PC-9 (cell line): ENCODE results near the gene SPATA31D3. TPM values are rescaled to one million over a fixed set of nuclear protein-coding genes. Genes with fewer than 3 reads are reported as not detected.

Source experiments
- BruUV-seq: library from RNA; stranded (reverse); fragments of 400-500 nt; replicated peaks from 2 replicates; lab custom pipeline; 2021; lab: Mats Ljungman, UMichigan
- CTCF ChIA-PET: fragments of 300-600 bp; sonication (Branson Sonifier 250); formaldehyde crosslinking; loops from one replicate; lab custom pipeline; 2022; ENCODE audit warnings: antibody characterized with exemption; lab: Charles Lee
- POLR2A ChIA-PET: fragments of 300-600 bp; sonication (Branson Sonifier 250); formaldehyde crosslinking; loops from one replicate; lab custom pipeline; 2022; ENCODE audit warnings: antibody characterized with exemption; ENCODE audit not compliant: unreplicated experiment; lab: Charles Lee
- DNase-seq, 2 experiments: peaks; one replicate each; pipeline versions ENCODE4 v3.0.0 to v3.0.0-alpha.2; 2015 to 2022; ENCODE audit warnings: mixed read lengths in 1 of 2
- H2AFZ ChIP-seq: fragments of 200-600 bp; sonication (generic); 2 replicates; pipeline ENCODE4 v1.8.1; 2017; ENCODE audit warnings: antibody characterized with exemption
- H3F3A ChIP-seq: fragments of 200-600 bp; sonication (generic); 2 replicates; pipeline ENCODE4 v1.8.1; 2017; ENCODE audit warnings: antibody characterized with exemption, mild to moderate bottlenecking, low read depth; ENCODE audit not compliant: insufficient read depth
- H3K27ac ChIP-seq: fragments of 200-600 bp; sonication (generic); 2 replicates; pipeline ENCODE4 v1.6.1; 2016; ENCODE audit warnings: mixed run types
- H3K27me3 ChIP-seq: fragments of 200-600 bp; sonication (generic); 2 replicates; pipeline ENCODE4 v1.6.1; 2016; ENCODE audit warnings: low read depth, mixed run types; ENCODE audit not compliant: insufficient read depth
- H3K36me3 ChIP-seq: fragments of 200-600 bp; sonication (generic); 2 replicates; pipeline ENCODE4 v1.6.1; 2016; ENCODE audit warnings: low read depth, mixed run types
- H3K4me1 ChIP-seq: fragments of 200-600 bp; sonication (generic); replicated peaks from 2 replicates; pipeline ENCODE4 v1.6.1; 2016; ENCODE audit warnings: mixed run types; ENCODE audit not compliant: insufficient read depth
- H3K4me2 ChIP-seq: fragments of 200-600 bp; sonication (generic); 2 replicates; pipeline ENCODE4 v1.6.1; 2017; ENCODE audit warnings: mixed run types
- H3K4me3 ChIP-seq: fragments of 200-600 bp; sonication (generic); 2 replicates; pipeline ENCODE4 v1.6.1; 2016; ENCODE audit warnings: mixed run types
- H3K79me2 ChIP-seq: fragments of 200-600 bp; sonication (generic); 2 replicates; pipeline ENCODE4 v1.6.1; 2017; ENCODE audit warnings: low read depth, mixed run types
- H3K9me2 ChIP-seq: fragments of 200-600 bp; sonication (generic); 2 replicates; pipeline ENCODE4 v1.8.1; 2017; ENCODE audit warnings: mild to moderate bottlenecking; ENCODE audit not compliant: insufficient read depth
- H3K9me3 ChIP-seq: fragments of 200-600 bp; sonication (generic); 2 replicates; pipeline ENCODE4 v1.8.1; 2016; ENCODE audit warnings: low read depth; ENCODE audit not compliant: insufficient read depth
- H4K20me1 ChIP-seq: fragments of 200-600 bp; sonication (generic); 2 replicates; pipeline ENCODE4 v1.8.1; 2017; ENCODE audit not compliant: insufficient read depth
- CTCF ChIP-seq: fragments of 200-600 bp; sonication (generic); conservative IDR thresholded peaks from 2 replicates; pipeline ENCODE4 v1.6.1; 2017; ENCODE audit warnings: mixed run types, antibody characterized with exemption, mild to moderate bottlenecking, moderate library complexity
- EZH2 ChIP-seq: fragments of 200-600 bp; sonication (generic); IDR thresholded peaks from 2 replicates; pipeline ENCODE4 v1.8.0; 2017; ENCODE audit warnings: antibody characterized with exemption, low read depth
- intact Hi-C: fragments of 100-400 bp; cut with micrococcal nuclease; formaldehyde crosslinking; loops from one replicate; pipeline ENCODE4 v1.10.0; 2022; ENCODE audit not compliant: unreplicated experiment
- total RNA-seq: library from RNA; stranded (reverse); gene quantifications from 2 replicates; pipeline ENCODE4 v1.2.3, GENCODE V29; 2021

SPATA31D3 gene
- total RNA-seq, 1 experiment from 2014 or later = not detected

GRCh38 chr9:81902626-81903025 lies 40.7 kb upstream of the SPATA31D3 start:
- TF ChIP-seq CTCF (no peak), EZH2 (no peak)
- POLR2A ChIA-PET = no interaction called here
- Histone ChIP-seq H3K4me1 (no peaks in the 10 kb centered on the region), H3K27me3 (no peaks in the 10 kb centered on the region), H3K9me2 (no peaks in the 10 kb centered on the region), H4K20me1 (no peaks in the 10 kb centered on the region), H3K4me2 (no peak overlapping the region), H2AFZ (no peak overlapping the region), H3F3A (no peaks in the 10 kb centered on the region), H3K27ac (no peak overlapping the region), H3K4me3 (no peak overlapping the region), H3K9me3 (no peaks in the 10 kb centered on the region), H3K79me2 (no peaks in the 10 kb centered on the region), H3K36me3 (no peaks in the 10 kb centered on the region)
- no peak for DNase-seq
- BruUV-seq = no TSS peak
- CTCF ChIA-PET = no interaction called here
- intact Hi-C loops = no loop called here

GRCh38 chr9:81906671-81907070 lies 36.6 kb upstream of the SPATA31D3 start:
- TF ChIP-seq CTCF (no peak), EZH2 (no peak)
- Histone ChIP-seq H3F3A (no peaks in the 10 kb centered on the region), H3K9me3 (no peaks in the 10 kb centered on the region), H3K4me2 (no peak overlapping the region), H4K20me1 (no peaks in the 10 kb centered on the region), H3K27me3 (no peaks in the 10 kb centered on the region), H3K36me3 (no peaks in the 10 kb centered on the region), H3K4me1 (no peaks in the 10 kb centered on the region), H3K9me2 (no peaks in the 10 kb centered on the region), H3K27ac (no peak overlapping the region), H3K79me2 (no peaks in the 10 kb centered on the region), H3K4me3 (no peak overlapping the region), H2AFZ (0 out of 2 replicates have a peak overlapping the region, but pooled peaks have one; percentile 17)
- CTCF ChIA-PET = no interaction called here
- POLR2A ChIA-PET = no interaction called here
- DNase-seq = peak in 1 of 2 experiments; percentile 37
- no TSS peak for BruUV-seq
- intact Hi-C loops = no loop called here

GRCh38 chr9:81912135-81912534 lies 31.2 kb upstream of the SPATA31D3 start:
- Histone ChIP-seq H3K27ac (no peak overlapping the region), H3K4me1 (no peaks in the 10 kb centered on the region), H3K9me3 (no peaks in the 10 kb centered on the region), H3K4me3 (no peak overlapping the region), H2AFZ (no peak overlapping the region), H3K9me2 (no peaks in the 10 kb centered on the region), H3K36me3 (no peaks in the 10 kb centered on the region), H3K4me2 (no peak overlapping the region), H3F3A (no peaks in the 10 kb centered on the region), H4K20me1 (no peaks in the 10 kb centered on the region), H3K79me2 (no peaks in the 10 kb centered on the region), H3K27me3 (no peaks in the 10 kb centered on the region)
- CTCF ChIA-PET = no interaction called here
- TF ChIP-seq EZH2 (no peak), CTCF (no peak)
- no peak for DNase-seq
- intact Hi-C loops = no loop called here
- no TSS peak for BruUV-seq
- POLR2A ChIA-PET = no interaction called here
